Left renal cortex interstitium (tissue), 4 donors: Measurements from ENCODE around the gene TINCR. TPM values are rescaled to one million over a fixed set of nuclear protein-coding genes. Genes with fewer than 3 reads are reported as not detected.

Experiments
- DNase-seq, 4 donors: peaks; one replicate each; pipeline ENCODE4 v3.0.0-alpha.2; 2013; ENCODE audit warnings: low read depth in 4 of 4, low spot score in 2 of 4, missing footprints in 1 of 4
- polyA plus RNA-seq, 4 donors: library from polyadenylated mRNA; unstranded; fragments of 120-200 nt; gene quantifications; one replicate each; pipeline ENCODE4 v1.2.1, GENCODE V29; 2013; ENCODE audit not compliant: insufficient read length in 4 of 4

TINCR gene
- polyA plus RNA-seq, 4 donors, result 0.21 to 1.2 (median 0.51) TPM

DNA sequence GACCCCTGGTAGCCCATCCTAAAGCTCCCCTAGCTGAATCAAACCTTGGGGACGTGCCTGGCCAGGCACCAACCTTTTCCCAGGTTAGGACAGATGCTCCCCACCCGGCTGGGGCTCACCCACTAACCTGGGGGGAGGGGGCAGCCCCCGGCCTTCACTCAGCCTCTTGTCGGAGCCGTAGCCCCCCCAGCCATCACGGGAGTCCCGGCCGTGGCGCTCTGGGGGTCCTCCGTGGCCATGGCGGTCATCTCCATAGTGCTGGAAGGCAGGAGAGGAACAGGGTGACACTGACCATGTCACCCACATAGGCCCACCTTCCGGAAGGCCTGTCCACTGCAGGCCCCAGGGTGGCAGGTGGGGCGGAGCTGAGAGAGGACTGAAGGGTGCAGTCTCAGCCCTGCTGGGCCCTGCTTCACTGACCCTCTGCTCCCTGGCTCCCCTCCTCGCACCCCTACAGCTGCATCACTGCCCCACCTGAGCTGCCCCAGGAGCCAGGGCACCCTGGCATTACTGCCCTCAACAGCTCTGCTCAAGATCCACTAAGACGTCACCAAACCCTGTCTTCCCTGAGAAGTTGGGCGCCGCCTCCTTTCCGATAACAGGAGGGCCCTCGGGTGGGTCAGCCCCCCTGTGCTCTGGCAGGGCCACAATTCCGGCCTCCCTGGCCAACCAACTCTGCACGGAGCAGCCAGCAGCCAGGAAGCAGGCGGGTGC, 22.6 kb upstream of the TINCR start:
- no peak for DNase-seq

DNA sequence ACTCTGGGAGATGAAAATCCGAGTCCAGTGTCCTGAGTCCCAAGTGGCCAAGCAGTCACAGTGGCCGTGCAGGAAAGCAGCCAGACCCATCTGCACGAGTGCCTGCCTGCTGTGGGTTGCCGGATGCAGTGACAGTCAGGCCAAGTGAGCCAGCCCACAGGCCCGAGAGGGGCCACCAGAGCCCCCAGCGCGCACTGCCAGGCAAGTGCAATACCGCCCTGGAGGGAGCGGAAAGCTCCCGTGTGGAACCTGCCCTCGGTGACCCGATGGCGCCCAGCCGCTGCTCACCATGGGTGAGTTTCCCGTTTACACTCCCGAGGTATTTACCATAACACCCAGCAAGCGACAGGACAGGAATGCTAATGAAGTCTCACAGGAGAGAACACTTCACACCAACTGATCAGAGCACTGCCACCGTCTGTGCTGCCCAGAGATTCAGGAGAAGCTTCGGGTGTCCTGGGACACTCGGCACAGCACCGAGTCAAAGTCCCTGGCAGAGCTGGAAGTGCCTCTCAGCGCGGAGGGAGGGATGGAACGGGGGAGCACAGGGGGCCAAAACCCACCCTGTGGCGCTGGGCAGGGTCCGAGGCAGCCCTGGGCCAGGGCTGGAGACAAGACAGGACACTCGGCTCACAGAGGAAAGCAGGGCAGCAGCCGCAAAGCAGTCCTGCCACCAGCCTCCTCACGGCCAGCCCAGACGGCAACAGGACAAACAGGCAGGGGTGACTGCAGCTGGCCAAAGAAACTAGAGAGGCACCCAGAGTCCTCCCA, 21.3 kb upstream of the TINCR start:
- no peak for DNase-seq

DNA sequence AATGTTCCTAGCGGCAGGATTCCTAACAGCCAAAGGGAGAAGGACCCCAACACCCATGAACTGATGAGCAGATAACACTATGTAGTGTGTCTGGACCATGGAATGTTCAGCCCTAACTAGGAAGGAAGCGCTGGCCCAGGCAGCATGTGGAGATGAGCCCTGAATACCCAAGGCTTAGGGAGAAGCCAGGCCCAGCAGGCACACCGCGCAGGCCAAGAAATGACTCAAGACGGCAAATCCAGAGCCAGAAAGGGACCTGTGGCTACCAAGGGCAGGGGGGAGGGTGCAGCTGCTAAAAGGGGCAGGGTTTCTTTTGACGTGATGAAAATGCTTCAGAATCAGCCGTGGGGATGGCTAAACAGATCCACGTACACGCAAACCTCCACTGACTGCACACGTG, 20.7 kb upstream of the TINCR start:
- no peak for DNase-seq

DNA sequence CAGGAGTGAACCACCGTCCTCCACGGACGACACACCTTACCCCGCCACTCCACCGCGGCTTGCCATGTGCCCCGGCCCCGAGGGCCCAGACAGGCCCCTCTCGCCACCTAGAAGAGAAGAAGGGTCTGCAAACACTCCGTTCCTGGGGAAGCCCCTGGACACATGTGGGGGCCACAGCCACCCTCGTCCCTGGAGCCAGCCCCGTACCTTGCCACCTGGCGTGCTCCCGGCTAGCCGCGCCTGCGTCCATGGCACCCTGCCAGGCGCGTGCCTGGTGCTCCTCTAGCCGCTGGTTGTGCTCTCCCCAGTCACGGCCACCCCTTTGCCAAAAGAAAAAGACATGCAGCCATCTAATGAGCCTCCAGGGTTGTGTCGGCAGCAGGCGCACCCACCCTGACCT, 19.9 kb upstream of the TINCR start:
- no peak for DNase-seq

DNA sequence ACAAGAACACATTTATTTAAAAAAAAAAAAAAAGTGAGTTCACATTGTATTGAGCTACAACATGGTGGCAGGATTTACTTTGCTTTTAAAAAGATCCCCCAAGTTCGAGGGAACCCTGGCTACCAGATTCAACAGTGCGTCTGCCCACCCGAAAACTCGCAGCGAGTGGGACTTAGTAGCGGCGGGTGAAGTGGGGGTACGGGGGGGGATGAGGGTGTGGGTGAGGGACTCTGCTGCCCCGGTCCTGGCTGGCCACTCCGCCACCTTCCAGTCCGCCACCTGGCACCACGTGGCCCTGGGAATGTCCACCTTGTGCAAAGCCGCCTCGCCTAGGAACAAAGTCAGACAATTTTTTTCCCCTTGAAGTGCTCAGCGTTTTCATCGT, 19.3 kb upstream of the TINCR start:
- no peak for DNase-seq

DNA sequence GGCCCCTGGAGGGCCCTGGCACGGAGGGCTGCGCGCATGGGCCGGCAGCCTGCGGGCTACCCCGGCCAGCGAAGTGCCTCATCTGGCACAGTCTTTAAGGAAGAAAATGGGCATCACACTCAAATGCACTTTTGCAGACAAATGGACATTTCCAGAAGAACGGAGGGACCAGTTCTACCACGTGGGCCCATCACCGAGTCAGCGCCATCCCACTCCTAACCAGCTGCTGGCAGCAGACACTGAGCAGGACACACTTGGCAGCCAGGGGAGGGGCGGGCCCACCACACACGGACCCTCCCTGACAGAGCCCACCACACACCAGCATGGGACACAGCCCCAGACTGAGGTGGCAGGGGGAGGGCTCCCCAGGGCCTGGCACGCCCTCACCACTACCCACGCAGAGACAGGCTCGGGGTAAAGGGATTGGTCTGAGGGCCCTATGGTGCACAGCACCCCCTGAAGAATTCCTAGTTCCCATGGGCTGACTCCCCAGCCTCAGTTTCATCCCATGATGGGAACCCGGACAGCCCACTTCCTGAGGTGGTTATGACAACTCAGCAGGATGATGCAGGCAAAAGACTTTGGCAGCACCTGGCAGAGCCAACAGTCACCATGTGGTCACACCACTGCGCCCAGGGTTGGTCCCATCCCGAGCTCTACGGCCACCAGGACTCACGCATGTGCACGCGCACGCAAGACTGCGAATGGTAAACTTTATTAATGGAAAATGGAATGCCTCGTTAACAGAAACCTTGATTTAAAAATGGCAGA, 18.7 kb upstream of the TINCR start:
- DNase-seq, result no peak

DNA sequence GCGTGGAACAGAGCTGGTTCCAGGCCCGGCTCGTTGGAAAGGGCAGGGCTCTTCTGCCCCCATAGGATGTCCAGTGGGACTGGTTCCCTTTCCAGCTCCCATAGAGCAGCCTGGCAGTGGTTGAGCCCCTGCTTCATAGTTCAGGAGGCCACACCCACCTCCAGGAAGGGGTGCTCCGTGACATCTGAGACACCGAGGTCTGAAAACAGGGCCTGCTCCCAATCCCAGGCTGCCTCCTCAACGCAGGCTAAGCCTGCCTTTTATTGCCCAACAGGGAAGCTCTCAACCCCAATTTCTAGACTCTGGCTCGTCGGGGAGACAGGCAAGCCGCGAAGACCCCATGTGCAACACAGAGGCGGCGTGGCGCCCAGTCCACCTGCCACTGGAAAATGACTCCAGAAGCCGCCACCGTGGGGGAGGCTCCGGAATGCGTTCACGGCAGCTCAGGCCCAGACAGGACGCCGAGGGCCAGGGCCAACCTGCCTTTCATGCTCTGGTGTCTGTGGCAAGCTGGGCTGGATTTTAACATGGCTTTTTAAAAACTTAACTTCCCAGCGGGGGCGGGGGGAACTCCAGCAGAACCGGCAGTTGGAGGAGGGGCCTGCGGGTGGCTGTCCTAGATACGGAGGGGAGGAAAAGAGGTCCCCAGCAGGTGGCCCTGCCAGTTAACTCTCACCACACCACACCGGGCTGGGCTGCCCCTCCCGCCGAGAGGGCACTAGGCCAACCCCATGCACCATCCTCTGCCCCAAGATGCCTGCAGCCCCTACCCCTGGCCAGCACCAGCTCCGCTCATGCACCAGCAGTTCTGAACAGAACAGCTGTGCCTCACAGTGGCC, 17.9 kb upstream of the TINCR start:
- DNase-seq, result peak in 1 of 4 donors; percentile 39

DNA sequence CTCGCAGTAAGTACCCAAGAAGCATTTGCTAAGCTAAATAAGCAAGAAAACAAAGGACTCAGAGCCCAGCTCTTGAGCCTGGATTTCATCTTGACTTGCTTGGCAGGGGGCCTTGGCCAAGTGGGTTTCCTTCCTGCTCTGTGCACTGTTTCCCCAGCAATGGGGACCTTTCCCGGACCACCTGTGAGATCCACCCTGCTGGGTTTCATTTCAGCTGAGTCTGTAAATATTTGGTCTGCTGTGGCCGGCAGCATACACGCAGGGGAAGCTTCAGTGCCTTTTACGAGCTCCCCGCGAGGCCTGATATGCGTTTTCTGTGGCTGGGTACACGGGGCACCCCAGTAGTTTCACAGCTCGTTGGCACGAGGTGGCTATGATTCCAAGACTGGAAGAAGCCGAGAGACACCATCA, 12.4 kb upstream of the TINCR start:
- DNase-seq, result no peak

DNA sequence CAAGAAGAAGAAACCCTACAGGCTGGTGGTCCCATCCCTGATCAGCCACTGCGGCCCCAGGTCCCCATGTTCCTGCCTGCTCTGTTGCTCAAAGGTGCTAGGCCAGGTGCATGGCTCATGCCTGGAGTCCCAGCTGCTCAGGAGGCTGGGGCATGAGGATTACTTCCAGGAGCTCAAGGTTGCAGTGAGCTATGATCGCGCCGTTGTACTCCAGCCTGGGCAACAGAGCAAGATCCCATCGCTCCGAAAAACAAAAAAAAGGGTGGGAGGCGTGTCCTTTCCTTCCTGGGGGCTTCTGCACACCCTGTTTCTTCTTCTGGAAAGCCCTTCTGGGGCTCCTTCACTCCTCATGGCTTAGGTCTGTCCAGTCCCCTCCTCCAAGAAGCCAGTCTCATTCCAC, 11.9 kb upstream of the TINCR start:
- DNase-seq, result no peak

DNA sequence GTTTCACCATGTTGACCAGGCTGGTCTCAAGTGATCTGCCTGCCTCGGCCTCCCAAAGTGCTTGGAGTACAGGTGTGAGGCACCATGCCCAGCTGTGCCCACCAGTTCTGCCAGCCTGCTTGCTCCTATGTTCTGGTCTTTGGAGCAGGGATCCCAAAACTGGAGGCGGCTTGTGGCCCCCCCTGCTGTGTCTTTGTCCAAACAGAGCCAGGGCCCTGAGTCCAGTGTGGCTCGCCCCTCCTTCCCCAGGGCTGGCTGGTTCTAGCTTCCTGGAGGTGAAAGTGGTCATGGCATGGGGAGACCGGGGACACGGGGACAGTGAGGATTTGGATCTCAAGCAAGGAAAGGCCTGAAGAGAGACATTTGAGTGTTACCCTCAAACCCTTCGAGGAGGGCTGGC, 11.5 kb upstream of the TINCR start:
- no peak for DNase-seq

DNA sequence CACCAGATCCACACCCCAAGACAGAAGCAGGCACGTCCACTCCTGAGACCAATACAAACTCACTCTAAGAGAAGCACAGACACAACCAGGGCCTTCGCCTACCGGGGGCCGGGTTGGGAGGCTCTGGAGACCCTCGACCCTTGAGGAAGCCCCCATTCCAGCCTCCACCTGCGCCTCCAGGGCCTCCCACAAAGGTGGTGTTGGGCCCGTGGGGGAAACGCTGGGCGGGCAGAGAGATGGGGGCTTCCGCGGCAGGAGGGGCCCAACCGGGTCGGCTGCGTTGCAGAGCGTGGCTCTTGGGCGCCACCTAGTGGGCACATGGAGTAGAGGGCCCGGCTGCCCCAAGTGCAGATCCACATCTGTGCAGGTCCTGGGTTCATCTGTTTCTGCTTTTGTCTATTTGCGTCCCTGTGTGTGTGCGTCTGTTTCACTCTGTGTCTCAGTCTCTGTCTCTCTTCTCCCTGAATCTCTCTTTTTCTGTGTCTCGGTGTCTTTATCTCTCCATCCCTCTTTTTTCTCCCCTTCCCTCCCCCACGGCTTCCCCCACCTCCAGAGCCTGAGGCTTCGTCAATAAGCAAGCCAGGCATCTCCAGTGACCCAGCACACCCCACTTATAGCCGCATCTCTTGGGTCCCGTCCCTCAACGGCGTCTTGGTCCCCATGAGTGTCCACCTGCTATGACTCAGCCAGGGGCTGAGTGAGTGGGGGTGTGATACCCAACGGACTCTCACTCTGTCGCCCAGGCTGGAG, 10.5 kb upstream of the TINCR start:
- DNase-seq, result no peak

DNA sequence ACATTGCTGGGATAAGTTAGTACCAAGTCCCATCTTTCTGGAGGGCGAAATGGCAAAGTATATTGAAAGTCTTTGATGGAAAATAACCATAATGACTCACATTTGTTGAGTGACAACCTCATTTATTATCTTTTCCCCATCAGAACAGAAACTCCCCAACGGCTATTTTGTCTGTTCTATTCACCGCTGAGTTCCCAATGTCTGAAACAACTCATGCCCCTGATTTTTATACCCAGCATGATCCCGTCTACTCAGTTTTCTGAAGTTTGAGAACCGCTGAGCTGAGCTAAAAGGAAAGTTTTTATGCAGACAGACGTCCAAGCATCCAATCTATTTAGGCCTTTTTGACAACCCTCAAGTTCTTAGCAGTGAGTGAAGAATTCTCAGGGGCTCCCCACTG, 7.8 kb upstream of the TINCR start:
- no peak for DNase-seq

DNA sequence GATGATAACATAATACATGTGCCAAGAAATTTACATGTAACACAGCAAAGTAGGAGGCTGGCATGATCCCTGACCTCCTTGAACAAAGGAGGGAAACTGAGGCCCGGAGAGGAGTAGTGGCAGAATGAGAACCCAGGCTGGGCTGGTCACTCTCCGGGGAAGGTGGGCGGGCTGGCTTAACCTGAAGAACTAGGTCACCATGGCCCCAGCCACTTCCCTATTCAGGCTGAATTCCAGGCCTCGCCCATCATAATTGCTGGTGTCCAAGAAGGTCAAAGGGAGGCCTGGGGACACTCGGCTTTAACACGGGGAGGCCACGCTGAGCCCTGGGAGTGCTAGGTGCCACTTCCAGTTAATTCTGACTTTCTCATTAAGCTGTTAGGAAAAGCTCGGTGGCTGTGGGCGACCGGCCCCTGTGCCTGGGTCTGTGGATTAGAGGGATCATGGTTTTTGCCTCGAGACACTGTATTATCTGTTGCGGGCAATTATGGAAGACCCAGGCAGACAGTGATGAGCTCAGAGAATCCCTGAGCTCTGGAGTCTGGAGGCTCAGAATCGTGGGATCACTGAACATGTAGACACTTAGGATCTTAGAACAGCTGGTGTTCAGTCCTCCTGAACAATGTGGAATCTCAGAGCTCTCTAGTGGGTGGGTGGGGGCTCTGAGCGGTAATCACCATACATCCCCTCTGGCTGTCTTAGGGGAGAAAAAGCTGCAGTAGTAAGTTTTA, 5.0 kb upstream of the TINCR start:
- no peak for DNase-seq

DNA sequence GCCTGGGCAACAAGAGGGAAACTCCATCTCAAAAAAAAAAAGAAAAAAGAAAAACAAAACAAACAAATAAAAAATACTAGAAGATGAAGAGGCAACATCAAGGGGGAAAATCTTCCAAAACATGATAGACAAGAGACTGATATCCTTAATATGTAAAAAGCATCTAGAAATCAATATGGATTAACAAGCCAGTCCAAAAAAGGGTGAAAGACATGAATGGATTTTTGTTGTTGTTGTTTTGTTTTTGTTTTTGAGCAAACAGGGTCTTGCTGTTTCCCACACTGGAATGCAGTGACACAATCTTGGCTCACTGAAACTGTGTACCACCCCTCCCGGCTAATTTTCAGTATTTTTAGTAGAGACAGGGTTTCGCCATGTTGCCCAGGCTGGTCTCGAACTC, 4.0 kb upstream of the TINCR start:
- DNase-seq, result no peak

DNA sequence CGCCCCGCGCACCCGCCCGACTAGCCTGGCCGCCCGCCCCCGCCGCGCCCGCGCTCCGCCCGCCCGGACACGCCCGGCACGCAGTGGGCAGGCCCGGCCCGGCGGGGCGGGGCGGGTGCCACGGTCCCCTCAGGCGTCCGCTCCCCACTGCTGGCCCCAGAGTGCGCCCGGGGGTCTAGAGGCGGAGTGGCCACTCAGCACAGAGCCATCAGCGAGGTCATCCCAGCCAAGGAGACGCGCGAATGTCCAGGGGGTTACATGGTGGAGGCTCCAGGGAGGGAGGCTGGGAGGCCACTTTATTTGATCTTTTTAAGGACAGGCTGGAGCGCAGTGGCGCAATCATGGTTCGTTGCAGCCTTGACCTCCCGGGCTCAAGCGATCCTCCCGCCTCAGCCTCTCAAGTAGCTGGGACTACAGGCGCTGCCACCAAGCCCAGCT, 236 bp upstream of the TINCR start:
- no peak for DNase-seq

DNA sequence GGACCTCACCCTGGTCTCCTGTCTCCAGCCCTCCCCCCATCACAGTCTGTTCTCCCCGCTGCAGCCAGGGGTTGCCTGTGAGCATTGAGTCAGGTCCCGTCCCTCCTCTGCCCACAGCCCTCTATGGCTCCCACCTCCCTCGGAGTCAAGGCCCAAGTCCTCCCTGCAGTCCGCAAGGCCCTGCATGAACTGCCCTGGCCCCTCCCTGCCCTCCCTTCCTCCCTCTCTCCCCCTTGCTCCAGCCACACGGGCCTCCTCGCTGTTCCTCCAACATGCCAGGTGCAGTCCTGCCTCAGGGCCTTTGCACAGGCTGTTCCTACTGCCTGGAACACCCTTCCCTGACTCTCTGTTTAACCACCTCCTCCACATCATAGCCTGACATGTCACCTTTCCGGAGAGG, 2.8 kb downstream of the TINCR start:
- DNase-seq, result no peak

DNA sequence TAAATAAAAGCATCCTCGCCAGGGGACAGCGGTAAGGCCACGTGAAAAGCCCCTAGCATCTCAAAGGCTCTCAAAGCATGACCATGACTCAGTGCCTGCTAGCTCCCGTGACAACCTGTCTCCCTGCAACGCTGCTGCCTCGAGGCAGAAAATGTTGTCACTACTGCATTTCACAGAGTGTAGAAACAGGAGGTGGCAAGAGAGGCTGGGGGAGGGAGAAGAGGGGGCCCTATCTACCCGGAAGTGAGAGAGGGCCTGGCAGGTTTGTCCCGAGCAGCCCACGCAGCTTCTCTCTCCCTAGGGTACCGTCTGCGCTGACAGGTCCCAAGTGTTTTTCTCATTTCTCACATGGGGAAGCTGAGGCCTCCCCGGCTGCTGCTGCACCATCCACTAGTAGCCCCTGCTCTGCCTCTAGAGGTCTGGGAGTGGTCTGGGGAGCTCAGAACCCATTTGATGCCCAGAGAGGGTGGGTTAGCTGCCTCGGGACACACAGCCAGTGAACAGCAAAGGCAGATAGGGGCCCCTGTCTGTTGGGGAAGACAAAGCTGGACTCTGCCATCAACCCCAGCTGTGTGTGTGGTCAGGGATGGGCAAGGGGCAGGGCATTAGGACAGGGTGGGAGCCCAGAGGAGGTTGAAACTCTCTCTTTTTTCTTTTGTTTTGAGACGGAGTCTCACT, 3.7 kb downstream of the TINCR start:
- DNase-seq, result no peak

DNA sequence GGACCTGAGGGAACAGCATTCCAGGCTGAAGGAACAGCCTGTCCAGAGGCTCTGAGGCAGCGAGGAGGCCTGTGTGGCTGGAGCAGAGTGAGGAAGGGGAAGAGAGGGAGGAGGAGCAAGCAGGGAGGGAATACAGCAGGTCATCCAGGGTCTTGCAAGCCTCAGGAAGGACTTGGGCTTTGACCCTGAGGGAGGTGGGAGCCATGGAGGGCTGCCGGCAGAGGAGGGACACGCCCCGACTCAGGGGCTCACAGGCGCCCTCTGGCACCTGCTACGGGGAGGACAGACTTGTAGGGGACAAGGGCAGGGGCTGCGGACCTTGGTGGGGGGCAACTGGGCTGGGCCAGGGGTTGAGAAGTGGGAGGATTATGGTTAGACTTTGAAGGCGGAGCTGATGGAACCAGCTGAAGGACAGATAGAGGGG, 4.7 kb downstream of the TINCR start:
- no peak for DNase-seq

DNA sequence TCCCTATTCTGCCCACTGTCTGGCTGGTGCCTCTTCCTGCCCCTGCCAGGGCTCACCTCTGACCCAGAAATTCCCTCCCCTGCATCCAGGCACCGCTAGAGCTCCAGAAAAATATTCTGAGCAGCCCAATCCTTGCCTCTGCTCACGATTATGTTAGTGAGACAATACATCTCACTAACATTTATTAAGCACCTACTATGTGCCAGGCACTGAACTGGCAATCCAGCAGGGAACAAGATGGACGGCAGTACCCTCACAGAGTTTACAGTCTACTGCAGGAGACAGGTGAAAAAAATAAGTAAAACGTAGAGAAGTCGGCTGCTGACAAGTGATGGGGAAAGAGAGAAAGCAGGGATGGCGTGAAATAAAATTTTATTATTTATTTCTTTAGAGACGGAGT, 5.5 kb downstream of the TINCR start:
- DNase-seq, result no peak
